SK-N-SH treated with all-trans-retinoic acid at 6 μM for 48 hours (cell line): ENCODE results near the gene PLD5.

Experiments used
- ARNTL ChIP-seq: fragments of 450-650 bp; formaldehyde crosslinking; IDR thresholded peaks from 2 replicates; pipeline ENCODE4 v1.5.0; 2020; ENCODE audit warnings: low read depth, mild to moderate bottlenecking, moderate library complexity, borderline replicate concordance
- CSRNP3 ChIP-seq: fragments of 250-450 bp; sonication (Bioruptor Pico); IDR thresholded peaks from 2 replicates; pipeline ENCODE4 v1.5.1; 2021; ENCODE audit warnings: mild to moderate bottlenecking, moderate library complexity
- ISL1 ChIP-seq: fragments of 250-450 bp; sonication (Bioruptor Pico); IDR thresholded peaks from 2 replicates; pipeline ENCODE4 v2.1.2; 2022; ENCODE audit warnings: mild to moderate bottlenecking, moderate library complexity
- TCF4 ChIP-seq: fragments of 250-450 bp; sonication (Bioruptor Pico); IDR thresholded peaks from 2 replicates; pipeline ENCODE4 v1.8.0; 2021; ENCODE audit warnings: mild to moderate bottlenecking, moderate library complexity, borderline replicate concordance
- ZFP3 ChIP-seq: fragments of 250-450 bp; sonication (Bioruptor Pico); IDR thresholded peaks from 2 replicates; pipeline ENCODE4 v1.5.0; 2020; ENCODE audit warnings: mild to moderate bottlenecking, moderate library complexity
- ZFP30 ChIP-seq: fragments of 450-650 bp; formaldehyde crosslinking; IDR thresholded peaks from 2 replicates; pipeline ENCODE4 v1.5.0; 2022; ENCODE audit warnings: mild to moderate bottlenecking, moderate library complexity
- ZNF8 ChIP-seq: fragments of 450-650 bp; formaldehyde crosslinking; IDR thresholded peaks from 2 replicates; pipeline ENCODE4 v1.5.0; 2020; ENCODE audit warnings: mild to moderate bottlenecking, moderate library complexity
- TF ChIP-seq, protein P1 (sequence below): fragments of 250-450 bp; sonication (Bioruptor Pico); IDR thresholded peaks from 2 replicates; pipeline ENCODE4 v1.8.0; 2020; ENCODE audit warnings: mild to moderate bottlenecking, moderate library complexity, borderline replicate concordance

DNA sequence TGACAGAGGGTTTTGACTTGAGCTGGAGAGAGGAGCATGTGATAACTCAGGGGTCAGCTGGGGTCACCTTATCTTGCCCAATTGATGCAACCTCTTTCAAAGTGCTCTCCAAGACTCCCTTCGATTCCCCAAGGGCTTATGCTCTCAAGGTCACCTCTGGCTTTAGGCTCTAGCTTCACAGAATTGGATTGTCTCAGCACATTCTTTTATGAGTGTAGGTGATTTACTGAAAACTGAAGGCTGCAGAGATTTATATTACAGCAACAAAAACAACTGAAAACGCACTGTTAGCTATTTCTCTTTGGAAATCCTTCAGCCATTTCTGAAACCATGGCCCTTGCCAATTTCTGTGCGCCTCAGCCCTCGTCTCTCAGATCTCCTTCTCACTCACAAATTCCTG, 491.1 kb downstream of the PLD5 start:
- TF ChIP-seq ZFP3 (no peak), CSRNP3 (CRISPR knock-in tag) (no peak), ZFP30 (CRISPR knock-in tag) (no peak), ARNTL (CRISPR knock-in tag) (no peak), ISL1 (CRISPR knock-in tag) (no peak), TCF4 (CRISPR knock-in tag) (no peak), ZNF8 (CRISPR knock-in tag) (no peak)
- TF ChIP-seq, protein P1, sequence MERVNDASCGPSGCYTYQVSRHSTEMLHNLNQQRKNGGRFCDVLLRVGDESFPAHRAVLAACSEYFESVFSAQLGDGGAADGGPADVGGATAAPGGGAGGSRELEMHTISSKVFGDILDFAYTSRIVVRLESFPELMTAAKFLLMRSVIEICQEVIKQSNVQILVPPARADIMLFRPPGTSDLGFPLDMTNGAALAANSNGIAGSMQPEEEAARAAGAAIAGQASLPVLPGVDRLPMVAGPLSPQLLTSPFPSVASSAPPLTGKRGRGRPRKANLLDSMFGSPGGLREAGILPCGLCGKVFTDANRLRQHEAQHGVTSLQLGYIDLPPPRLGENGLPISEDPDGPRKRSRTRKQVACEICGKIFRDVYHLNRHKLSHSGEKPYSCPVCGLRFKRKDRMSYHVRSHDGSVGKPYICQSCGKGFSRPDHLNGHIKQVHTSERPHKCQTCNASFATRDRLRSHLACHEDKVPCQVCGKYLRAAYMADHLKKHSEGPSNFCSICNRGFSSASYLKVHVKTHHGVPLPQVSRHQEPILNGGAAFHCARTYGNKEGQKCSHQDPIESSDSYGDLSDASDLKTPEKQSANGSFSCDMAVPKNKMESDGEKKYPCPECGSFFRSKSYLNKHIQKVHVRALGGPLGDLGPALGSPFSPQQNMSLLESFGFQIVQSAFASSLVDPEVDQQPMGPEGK (CRISPR knock-in tag), result no peak
